ENCODE measurements around the gene SIL1.

SIL1 gene

GRCh38 chr5:138903130-138903775 is 294.9 kb downstream of the SIL1 start:
- no peak for DNase-seq

- DNase-seq, result no peak
These were observed 296.5 kb downstream of the SIL1 start for GRCh38 chr5:138901716-138902115.

GRCh38 chr5:138900281-138900965 is 297.7 kb downstream of the SIL1 start:
- no peak for DNase-seq

GRCh38 chr5:138898742-138899141 is 299.4 kb downstream of the SIL1 start:
- DNase-seq, result no peak

- DNase-seq, result no peak
These were observed 299.9 kb downstream of the SIL1 start for GRCh38 chr5:138898299-138898698.

Measured in NCI-H526 (cell line).